DND-41 (cell line): ENCODE data around the gene DNASE2B.

Experiments used
- CTCF ChIP-seq: IDR thresholded peaks from 2 replicates; pipeline ENCODE4 v1.5.1; 2012; ENCODE audit warnings: borderline replicate concordance, low read length, moderate library complexity, mild to moderate bottlenecking; ENCODE audit not compliant: poor library complexity, severe bottlenecking; ENCODE audit errors: extremely low read depth
- EZH2 ChIP-seq: IDR thresholded peaks from 3 replicates; pipeline ENCODE4 v1.6.1; 2012; ENCODE audit warnings: borderline replicate concordance, low read depth, mild to moderate bottlenecking, moderate library complexity, low read length, inconsistent platforms; ENCODE audit not compliant: severe bottlenecking

- TF ChIP-seq CTCF = no peak
- TF ChIP-seq EZH2 = no peak
Measured at GRCh38 chr1:84410328-84411095, 12.2 kb downstream of the DNASE2B start.
